Measurements from ENCODE around the gene PRR5.
"Not testable (repeated sequence)": the region's sequence is repeated elsewhere in the genome, so short reads cannot be mapped to it uniquely, and the experiment has no call there.

Gene PRR5

DNA sequence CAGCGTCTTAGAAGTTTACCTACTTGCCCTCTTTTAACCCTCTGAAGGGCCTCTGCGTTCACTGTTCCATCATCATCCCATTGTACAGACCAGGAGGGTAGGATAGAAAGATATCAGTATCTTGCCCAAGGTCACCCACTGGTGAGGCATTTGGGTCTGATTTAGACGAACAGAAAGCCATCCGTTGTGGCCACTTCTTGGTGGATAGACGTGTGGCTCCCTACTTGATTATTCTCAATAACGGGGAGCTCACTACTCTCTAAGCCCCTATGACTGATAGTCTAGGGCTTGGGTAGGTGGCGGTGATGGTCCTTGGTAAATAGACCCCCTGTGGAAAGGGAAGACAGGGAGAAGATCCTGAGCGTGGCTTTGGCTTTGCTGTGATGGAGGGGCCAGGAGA lies 28.6 kb upstream of the PRR5 start:
- DNase-seq (ENCODE audit: low read depth in 2 of 2), result no peak

- DNase-seq (ENCODE audit: low read depth in 2 of 2), result not testable (repeated sequence)
Observed at GRCh38 chr22:44676066-44676440, 26.0 kb upstream of the PRR5 start.

- no peak for DNase-seq (ENCODE audit: low read depth in 2 of 2)
Observed at GRCh38 chr22:44676441-44677352, 25.3 kb upstream of the PRR5 start.

GRCh38 chr22:44677353-44677840 lies 24.6 kb upstream of the PRR5 start:
- DNase-seq (ENCODE audit: low read depth in 2 of 2), result no peak

DNA sequence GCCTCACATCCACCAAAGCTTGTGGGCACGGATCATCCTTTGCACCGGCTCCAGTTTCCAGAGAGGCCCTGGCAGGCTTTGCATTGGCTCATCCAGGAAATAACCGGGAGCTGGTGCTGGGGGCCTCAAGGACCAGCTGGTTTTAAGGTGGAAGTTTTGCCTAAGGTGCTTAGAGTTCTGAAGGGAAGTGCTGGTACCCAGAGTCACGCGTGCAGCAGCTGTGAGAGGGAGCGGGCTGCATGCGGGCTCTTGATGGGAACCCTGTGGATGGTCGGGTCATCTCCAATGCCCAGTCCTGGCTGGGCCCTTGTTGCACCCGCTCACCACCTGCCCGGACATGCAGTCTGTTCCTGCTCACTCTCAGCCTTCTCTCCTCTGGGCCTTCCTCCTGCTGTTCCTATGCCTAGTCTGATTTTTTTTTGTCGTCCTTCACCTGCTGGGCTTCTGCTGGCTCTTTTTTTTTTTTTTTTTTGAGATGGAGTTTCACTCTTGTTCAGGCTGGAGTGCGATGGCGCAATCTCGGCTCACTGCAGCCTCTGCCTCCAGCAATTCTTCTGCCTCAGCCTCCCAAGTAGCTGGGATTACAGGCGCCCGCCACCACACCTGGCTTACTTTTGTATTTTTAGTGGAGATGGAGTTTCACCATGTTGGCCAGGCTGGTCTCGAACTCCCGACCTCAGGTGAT lies 24.0 kb upstream of the PRR5 start:
- DNase-seq (ENCODE audit: low read depth in 2 of 2), result no peak

GRCh38 chr22:44678556-44679305 lies 23.3 kb upstream of the PRR5 start:
- DNase-seq (ENCODE audit: low read depth in 2 of 2), result no peak

DNA sequence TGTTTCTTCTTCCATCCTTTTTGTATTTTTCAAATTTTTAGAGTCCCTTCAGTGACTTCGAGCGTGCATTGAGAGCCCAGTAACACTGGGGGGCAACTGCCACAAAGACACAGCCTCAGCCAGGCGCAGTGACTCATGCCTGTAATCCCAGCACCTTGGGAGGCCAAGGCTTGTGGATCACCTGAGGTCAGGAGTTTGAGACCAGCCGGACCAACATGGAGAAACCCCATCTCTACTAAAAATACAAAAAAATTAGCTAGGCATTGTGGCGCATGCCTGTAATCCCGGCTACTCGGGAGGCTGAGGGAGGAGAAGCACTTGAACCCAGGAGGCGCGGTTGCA lies 22.7 kb upstream of the PRR5 start:
- not testable (repeated sequence) for DNase-seq (ENCODE audit: low read depth in 2 of 2)

DNA sequence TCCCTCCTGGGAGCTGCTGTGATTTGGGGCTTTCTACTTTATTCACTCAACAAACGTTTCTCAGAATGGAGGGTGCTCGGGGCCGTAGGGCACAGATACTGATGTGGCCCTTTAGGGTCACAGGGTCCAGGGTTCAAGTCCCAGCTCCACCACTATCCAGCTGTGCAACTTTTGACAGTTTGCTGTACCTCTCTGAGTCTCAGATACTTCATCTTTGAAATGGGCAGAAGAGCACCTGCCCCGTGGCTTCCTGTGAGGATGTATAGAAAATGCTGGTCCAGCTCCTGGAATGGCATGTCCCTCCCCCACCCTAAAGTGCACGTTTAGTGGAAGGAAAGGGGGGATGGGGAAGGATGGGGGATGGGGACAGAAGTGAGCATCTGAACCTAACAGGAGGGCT lies 21.9 kb upstream of the PRR5 start:
- no peak for DNase-seq (ENCODE audit: low read depth in 2 of 2)

- DNase-seq (ENCODE audit: low read depth in 2 of 2), result no peak
Observed at GRCh38 chr22:44680481-44680894, 21.5 kb upstream of the PRR5 start.

DNA sequence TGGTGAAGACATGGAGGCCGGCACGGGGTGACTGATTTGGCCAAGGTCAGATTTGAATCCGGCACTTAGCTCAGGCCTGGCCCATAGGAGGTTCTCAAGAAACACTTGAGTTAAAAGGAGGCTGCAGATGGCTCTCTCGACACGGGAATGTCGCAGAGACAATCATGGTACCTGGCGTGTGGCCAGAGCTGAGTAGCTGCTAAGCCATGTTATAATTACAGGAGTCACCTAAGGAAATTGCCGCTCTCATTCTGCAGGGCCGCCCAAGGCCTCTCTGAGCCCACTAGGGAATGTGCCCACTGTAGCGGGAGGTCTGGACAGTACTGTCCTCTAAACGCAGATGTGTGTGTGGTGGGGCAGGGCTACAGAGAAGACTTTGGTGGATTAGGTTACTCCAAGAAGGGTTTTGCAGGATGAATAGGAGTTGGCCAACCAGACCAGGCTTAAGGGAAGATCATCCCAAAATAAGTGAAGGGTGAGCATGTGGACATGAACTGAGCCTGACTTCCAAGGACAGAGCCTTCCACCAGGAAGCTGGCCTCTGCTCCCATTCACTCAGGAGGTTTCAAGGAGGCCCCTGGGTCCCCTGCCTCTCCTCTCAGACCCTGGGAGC lies 19.3 kb upstream of the PRR5 start:
- no peak for DNase-seq (ENCODE audit: low read depth in 2 of 2)

- no peak for DNase-seq (ENCODE audit: low read depth in 2 of 2)
Observed at GRCh38 chr22:44683237-44683636, 18.8 kb upstream of the PRR5 start.

DNA sequence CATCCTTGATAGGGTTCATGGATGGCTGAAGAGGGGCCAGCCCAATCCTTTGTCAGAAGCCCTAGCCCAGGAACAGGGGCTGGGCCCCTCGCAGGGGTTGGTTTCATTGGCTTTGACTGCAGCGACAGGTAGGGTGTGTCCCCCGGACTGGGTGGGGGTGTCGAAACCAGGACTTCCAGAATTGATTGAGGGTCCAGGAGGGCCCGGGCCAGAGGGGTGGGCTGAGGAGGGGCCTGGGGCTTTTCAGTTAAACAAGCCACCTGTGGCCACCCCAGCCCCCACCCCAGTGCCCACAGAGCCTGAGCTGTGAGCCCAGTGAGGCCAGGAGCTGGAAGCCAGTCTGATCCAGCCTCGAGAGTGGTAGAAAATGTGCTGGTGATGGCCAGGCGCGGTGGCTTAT lies 18.1 kb upstream of the PRR5 start:
- no peak for DNase-seq (ENCODE audit: low read depth in 2 of 2)

- peak; percentile 80 to 81 for DNase-seq (ENCODE audit: low read depth in 2 of 2)
Observed at GRCh38 chr22:44684506-44685383, 17.3 kb upstream of the PRR5 start.

DNA sequence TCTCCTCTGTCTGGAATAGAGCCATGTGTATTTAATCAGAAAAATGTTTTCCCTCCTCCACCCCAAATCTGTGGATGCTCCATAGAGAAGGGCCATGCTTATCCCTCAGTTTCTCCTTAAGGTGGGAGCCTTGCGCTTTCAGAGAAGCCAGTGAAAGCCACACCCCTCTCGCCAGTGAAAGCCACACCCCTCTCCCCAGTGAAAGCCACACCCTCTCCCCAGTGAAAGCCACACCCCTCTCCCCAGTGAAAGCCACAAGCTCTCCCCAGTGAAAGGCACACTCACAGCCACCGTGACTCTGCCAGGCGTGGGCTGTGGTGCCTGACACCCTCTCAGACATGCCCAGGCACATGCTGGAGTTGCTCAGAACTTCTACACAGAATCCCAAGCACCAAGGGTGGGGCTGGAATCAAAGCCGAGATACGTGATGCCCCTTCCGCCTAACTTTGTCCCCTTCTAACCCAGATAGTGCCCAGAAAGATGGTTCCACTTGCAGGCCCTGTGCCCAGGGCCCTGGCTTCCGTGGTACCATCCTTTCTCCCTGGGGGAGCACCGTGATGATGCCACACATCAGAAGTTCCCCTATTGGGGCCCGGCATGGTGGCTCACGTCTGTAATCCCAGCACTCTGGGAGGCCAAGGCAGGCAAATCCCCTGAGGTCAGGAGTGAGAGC lies 16.5 kb upstream of the PRR5 start:
- DNase-seq (ENCODE audit: low read depth in 2 of 2), result peak; percentile 74 to 83

DNA sequence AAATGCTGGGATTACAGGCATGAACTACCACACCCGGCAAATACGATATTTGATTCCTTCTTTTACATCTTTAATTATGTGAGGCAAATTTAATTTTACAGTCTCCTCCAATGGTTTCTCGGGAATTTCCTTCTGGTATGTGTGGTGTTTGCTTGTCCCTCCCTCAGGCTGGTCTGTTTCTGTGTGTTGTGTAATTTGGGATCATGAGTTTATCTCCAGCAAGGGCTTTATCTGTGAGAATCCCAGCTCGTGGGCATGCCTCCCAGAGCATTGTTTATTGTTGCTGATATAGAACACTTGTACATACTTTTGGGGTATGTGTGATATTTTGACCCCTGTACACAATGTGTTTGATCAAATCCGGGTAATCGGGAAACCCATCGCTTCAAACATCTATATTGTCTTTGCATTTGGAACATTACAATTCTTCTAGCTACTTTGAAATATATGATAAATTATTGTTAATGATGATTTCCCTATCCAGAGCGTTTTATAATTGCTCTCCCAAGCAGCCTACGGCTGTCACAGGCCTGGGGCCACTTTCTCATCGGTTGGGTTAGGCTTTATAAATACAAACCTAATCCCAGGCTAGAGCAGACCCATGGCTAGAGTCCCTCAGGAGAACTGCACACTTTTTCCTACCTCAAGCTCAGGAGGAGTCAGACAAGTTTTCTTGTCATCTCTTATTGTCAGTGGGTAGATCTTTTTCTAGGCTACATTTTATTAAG lies 15.0 kb upstream of the PRR5 start:
- DNase-seq (ENCODE audit: low read depth in 2 of 2), result no peak

DNA sequence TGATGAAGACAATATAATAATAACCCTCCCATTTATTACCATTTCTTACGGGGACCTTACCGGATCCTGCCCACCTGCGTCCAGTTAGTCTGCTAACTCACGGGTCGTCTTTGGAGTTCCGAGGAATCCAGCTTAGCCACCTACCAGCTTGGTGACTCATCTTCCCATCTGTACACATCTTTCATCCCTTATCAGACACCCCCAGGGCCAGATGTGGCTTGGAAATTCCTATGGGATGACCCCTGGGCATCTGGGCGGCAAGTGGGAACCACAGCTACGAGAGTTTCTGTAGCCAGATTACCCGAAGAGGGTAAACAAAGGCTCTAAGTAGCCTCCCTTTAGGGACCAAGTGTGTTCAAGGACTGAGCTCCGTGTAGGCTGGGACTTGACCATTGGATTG lies 12.8 kb upstream of the PRR5 start:
- DNase-seq (ENCODE audit: low read depth in 2 of 2), result no peak

DNA sequence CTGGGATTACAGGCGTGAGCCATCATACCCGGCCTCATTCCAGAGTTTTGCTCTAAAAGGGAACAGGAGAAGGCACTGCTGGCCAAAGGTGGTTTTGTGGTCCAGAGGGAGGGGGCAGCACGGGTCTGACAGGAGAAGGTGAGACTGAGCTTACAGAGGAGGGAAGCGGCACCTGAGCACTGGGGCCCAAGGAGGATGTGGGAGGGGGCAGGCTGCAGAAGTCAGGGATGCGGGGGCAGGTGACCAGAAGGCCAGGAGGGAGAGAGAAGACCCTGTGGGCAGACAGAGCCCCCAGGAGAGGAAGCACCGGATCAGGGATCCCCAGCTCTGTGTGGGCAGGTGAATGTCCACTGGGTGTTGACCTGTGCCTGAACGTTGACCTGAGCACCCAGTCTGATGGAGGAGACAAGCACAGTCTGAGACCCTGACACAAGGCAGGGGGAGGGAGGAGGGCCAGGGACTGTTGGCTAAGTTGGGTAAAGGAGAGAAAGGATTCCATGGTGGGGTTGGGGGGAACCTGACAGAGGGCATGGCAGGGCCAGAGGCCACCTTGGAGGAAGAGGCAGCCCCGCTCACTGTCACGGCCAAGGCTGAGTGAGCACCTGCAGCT lies 12.0 kb upstream of the PRR5 start:
- DNase-seq (ENCODE audit: low read depth in 2 of 2), result no peak

DNA sequence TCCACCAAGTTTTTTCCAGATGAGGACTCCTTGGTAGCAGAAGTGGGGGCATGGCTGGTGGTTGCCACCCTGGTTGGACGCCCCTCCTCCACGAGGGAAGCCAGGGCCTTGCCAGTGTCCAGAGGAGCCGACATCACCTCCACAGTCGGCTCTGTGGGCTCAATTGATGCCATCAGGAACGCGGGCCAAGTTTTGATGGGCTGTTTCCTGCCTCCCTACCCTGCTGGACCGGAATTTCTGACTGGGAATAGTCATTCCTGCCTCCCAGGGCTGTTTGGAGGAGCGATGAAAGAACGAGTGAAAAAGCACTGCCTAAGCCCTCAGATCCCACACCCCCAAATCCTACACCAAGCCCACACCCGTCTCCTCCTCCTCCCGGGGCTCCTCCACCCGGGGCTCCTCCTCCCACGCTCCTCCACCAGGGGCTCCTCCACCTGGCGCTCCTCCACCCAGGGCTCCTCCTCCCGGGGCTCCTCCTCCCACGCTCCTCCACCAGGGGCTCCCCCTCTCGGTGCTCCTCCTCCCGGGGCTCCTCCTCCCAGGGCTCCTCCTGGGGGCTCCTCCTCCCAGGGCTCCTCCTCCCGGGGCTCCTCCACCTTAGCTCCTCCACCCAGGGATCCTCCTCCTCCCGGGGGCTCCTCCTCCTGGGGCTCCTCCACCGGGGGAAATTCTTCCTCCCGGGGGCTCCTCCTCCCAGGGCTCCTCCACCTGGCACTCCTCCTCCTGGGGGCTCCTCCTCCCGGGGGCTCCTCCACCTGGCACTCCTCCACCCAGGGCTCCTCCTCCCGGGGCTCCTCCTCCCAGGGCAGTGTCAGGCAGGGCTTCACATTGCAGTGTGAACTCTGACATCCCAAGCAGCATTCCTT lies 10.0 kb upstream of the PRR5 start:
- no peak for DNase-seq (ENCODE audit: low read depth in 2 of 2)
